ENCODE data around the gene ZNF275. TPM values are rescaled to one million over a fixed set of nuclear protein-coding genes. Genes with fewer than 3 reads are reported as not detected.

ZNF275 gene
- total RNA-seq, 2 donors from 2014 or later: 16.3 to 58.6 TPM

DNA sequence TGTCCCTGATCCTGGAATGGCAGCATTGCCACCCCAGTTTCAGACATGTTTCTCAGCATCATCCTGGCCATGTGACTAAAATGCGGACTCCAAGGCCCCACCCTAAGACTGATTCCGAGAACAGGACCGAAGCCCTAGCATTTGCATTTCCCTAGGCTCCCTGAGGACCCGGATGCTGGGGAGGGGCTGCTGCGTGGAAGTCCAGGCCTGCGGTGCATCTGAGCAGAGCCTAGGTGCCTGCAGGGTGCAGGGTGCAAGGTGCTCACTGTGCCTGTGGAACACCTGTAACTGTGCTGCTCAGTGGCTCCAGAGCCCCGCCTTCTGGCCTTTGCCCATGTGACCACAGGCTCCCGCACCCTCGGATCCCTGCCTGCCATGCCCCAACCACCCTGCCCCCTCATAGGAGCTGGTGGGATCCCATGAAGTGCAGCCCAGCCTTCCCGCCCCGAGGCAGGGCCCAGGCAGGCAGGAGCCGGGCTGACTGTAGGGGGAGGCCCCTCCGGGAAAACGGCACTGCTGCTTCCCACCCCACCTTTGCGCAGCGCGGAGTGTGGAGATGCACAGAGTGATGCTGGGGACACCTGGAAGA, 27.3 kb upstream of the ZNF275 start:
- no peaks in the 10 kb centered on the region for H3K9me3 ChIP-seq
- H3K27me3 ChIP-seq (replicated peaks; ENCODE audit: insufficient read depth): no peaks in the 10 kb centered on the region
- no peaks in the 10 kb centered on the region for H3K4me1 ChIP-seq (replicated peaks)
- no peak overlapping the region for H3K4me3 ChIP-seq
- intact Hi-C loops (cut with DNase I): no loop called here
- 79% methylated on average over 11 of the region's 17 CpGs for WGBS
- no peaks in the 10 kb centered on the region for H3K36me3 ChIP-seq
- no peak for DNase-seq (ENCODE audit: low spot score)
- TF ChIP-seq POLR2A (IDR thresholded peaks at IDR 0.05) (no peak), POLR2AphosphoS5 (IDR thresholded peaks at IDR 0.05) (no peak)
- TF ChIP-seq, protein P1, sequence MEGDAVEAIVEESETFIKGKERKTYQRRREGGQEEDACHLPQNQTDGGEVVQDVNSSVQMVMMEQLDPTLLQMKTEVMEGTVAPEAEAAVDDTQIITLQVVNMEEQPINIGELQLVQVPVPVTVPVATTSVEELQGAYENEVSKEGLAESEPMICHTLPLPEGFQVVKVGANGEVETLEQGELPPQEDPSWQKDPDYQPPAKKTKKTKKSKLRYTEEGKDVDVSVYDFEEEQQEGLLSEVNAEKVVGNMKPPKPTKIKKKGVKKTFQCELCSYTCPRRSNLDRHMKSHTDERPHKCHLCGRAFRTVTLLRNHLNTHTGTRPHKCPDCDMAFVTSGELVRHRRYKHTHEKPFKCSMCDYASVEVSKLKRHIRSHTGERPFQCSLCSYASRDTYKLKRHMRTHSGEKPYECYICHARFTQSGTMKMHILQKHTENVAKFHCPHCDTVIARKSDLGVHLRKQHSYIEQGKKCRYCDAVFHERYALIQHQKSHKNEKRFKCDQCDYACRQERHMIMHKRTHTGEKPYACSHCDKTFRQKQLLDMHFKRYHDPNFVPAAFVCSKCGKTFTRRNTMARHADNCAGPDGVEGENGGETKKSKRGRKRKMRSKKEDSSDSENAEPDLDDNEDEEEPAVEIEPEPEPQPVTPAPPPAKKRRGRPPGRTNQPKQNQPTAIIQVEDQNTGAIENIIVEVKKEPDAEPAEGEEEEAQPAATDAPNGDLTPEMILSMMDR (IDR thresholded peaks at IDR 0.05): no peak
- no peak overlapping the region for H3K27ac ChIP-seq

DNA sequence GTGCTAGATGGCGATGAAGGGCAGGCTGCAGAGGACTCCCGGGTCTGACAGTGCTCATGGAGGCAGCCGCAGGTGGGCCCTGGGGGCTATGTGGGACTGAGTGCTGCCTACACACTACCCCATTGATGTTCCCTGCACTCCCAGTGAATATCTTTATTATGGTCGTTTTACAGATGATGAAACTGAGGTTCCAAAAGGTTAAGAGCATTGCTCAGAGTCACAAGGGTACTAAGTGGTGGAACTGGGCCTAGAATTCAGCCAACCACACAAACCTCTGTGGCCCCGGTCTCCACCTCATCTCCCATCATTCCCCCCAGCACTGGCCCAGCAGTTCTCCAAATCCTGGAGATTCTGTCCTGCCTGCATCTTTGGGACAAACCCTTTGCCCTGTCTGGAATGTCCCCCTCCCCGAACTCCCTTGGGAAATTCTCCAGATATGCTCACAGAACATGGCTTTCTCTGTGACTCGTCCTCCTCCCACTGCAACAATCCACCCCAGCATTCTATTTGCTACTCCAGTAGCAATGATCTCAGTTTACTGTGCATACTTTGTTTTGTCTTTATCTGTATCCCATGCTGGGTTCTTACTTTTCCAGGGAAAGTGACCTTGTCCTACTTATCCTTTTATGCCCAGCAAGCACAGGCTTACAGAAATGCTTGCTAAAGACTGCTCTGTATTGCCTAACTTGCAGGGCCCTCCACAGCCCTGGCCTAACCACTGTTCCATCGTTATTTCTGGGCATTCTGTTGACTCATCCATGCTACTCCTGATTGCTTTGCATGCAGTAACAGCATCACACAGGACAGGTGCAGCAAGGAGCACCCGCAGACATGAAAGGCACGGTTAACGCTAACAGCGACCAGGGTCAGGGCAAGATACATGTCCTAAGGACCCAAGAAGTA, 26.4 kb upstream of the ZNF275 start:
- 79% methylated on average over 9 of the region's 12 CpGs for WGBS
- no peaks in the 10 kb centered on the region for H3K36me3 ChIP-seq
- H3K4me1 ChIP-seq (replicated peaks): no peaks in the 10 kb centered on the region
- no peak for DNase-seq (ENCODE audit: low spot score)
- intact Hi-C loops (cut with DNase I): no loop called here
- TF ChIP-seq, protein P1 (IDR thresholded peaks at IDR 0.05): no peak
- TF ChIP-seq POLR2A (IDR thresholded peaks at IDR 0.05) (no peak), POLR2AphosphoS5 (IDR thresholded peaks at IDR 0.05) (no peak)
- H3K27ac ChIP-seq: no peak overlapping the region
- no peak overlapping the region for H3K4me3 ChIP-seq
- H3K27me3 ChIP-seq (replicated peaks; ENCODE audit: insufficient read depth): no peaks in the 10 kb centered on the region
- no peaks in the 10 kb centered on the region for H3K9me3 ChIP-seq

DNA sequence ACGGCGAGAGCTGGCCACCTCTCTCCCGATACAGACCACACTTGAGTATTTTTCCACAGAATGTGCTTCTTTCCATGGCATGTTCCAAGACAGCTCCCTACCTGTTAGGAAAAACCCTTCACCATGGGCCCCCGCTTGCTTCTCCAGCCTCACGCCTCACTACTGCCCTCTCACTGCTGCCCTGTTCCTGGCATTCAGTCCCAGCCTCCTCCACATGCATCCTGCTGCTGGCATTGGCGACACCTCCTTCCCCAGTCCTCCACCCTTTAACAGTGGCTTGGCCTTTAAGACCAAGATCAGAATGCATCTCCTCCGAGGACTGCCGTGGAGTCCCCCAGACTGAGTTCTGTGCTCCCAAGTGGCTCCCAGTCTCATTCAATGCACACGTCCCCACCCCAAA, 23.1 kb upstream of the ZNF275 start:
- intact Hi-C loops (cut with DNase I): no loop called here
- H3K9me3 ChIP-seq: no peaks in the 10 kb centered on the region
- no peaks in the 10 kb centered on the region for H3K27me3 ChIP-seq (replicated peaks; ENCODE audit: insufficient read depth)
- DNase-seq (ENCODE audit: low spot score): no peak
- TF ChIP-seq, protein P1 (IDR thresholded peaks at IDR 0.05): no peak
- TF ChIP-seq POLR2AphosphoS5 (IDR thresholded peaks at IDR 0.05) (no peak), POLR2A (IDR thresholded peaks at IDR 0.05) (no peak)
- 82% methylated on average over 9 of the region's 9 CpGs for WGBS
- no peak overlapping the region for H3K4me3 ChIP-seq
- no peak overlapping the region for H3K27ac ChIP-seq
- H3K36me3 ChIP-seq: no peaks in the 10 kb centered on the region
- H3K4me1 ChIP-seq (replicated peaks): no peaks in the 10 kb centered on the region

DNA sequence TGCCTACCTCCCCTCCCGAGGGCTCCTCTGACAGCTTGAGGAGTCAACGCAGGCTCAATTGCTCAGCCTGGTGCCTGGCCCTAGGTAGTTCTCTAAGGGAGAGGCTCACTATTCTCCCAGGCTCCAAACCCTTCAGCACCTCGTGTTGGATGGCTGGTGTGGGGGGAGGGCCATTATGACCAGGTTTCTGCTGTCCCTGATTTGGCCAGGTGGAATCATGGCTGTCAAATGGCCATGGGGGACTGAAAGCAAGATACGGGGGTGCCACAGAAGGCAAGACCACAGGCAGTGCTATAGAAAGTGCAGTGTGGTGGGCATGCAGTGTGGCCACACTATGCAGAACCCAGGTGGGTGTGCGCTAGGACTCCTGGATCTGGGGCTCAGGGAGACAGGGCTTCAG, 21.9 kb upstream of the ZNF275 start:
- H3K27me3 ChIP-seq (replicated peaks; ENCODE audit: insufficient read depth): no peaks in the 10 kb centered on the region
- TF ChIP-seq POLR2A (IDR thresholded peaks at IDR 0.05): no peak
- TF ChIP-seq, protein P1 (IDR thresholded peaks at IDR 0.05): no peak
- TF ChIP-seq POLR2AphosphoS5 (IDR thresholded peaks at IDR 0.05): no peak
- H3K4me1 ChIP-seq (replicated peaks): no peaks in the 10 kb centered on the region
- H3K4me3 ChIP-seq: no peak overlapping the region
- 85% methylated on average over 4 of the region's 5 CpGs for WGBS
- no peaks in the 10 kb centered on the region for H3K9me3 ChIP-seq
- DNase-seq (ENCODE audit: low spot score): no peak
- no peak overlapping the region for H3K27ac ChIP-seq
- H3K36me3 ChIP-seq: no peaks in the 10 kb centered on the region
- intact Hi-C loops (cut with DNase I): no loop called here
